ENCODE measurements around the gene SLX1B. TPM values are rescaled to one million over a fixed set of nuclear protein-coding genes. Genes with fewer than 3 reads are reported as not detected.
"Not testable (repeated sequence)": the region's sequence is repeated elsewhere in the genome, so short reads cannot be mapped to it uniquely, and the experiment has no call there.

The SLX1B gene
- total RNA-seq, 1 donor from 2014 or later = 41.5 TPM

- H3K36me3 Mint-ChIP-seq (ENCODE audit: insufficient read depth); H3K4me1 Mint-ChIP-seq (ENCODE audit: low read depth); DNase-seq (ENCODE audit: low spot score, unreplicated experiment); H3K9me3 Mint-ChIP-seq (ENCODE audit: low read depth); H3K27me3 Mint-ChIP-seq; H3K27ac Mint-ChIP-seq; H3K4me3 Mint-ChIP-seq (ENCODE audit: low read depth): not testable (repeated sequence)
These were observed 15.3 kb downstream of the SLX1B start for GRCh38 chr16:29469660-29470059.

GRCh38 chr16:29472065-29472464 is 17.7 kb downstream of the SLX1B start:
- not testable (repeated sequence) for H3K27me3 Mint-ChIP-seq; H3K4me1 Mint-ChIP-seq (ENCODE audit: low read depth); H3K4me3 Mint-ChIP-seq (ENCODE audit: low read depth); H3K27ac Mint-ChIP-seq; H3K36me3 Mint-ChIP-seq (ENCODE audit: insufficient read depth); H3K9me3 Mint-ChIP-seq (ENCODE audit: low read depth); DNase-seq (ENCODE audit: low spot score, unreplicated experiment)

- H3K4me1 Mint-ChIP-seq (ENCODE audit: low read depth); H3K9me3 Mint-ChIP-seq (ENCODE audit: low read depth); H3K36me3 Mint-ChIP-seq (ENCODE audit: insufficient read depth); H3K27me3 Mint-ChIP-seq; H3K4me3 Mint-ChIP-seq (ENCODE audit: low read depth); DNase-seq (ENCODE audit: low spot score, unreplicated experiment); H3K27ac Mint-ChIP-seq: not testable (repeated sequence)
These were observed 27.9 kb downstream of the SLX1B start for GRCh38 chr16:29482276-29482675.

- not testable (repeated sequence) for H3K4me1 Mint-ChIP-seq (ENCODE audit: low read depth); H3K4me3 Mint-ChIP-seq (ENCODE audit: low read depth); H3K27ac Mint-ChIP-seq; H3K9me3 Mint-ChIP-seq (ENCODE audit: low read depth); H3K27me3 Mint-ChIP-seq; DNase-seq (ENCODE audit: low spot score, unreplicated experiment); H3K36me3 Mint-ChIP-seq (ENCODE audit: insufficient read depth)
These were observed 52.0 kb downstream of the SLX1B start, which contains the start of gene NPIPB12 for GRCh38 chr16:29506308-29506707. Gene NPIPB12 (minus strand): TSS chr16:29506408.

Other genes starting within 250 kb of the SLX1B start
- 2.4 and 2.5 TPM in 2 replicates for gene NPIPB11, start 47.8 kb upstream of the SLX1B start, total RNA-seq
- gene BOLA2, start 182 bp upstream of the SLX1B start, total RNA-seq = 7.4 and 7.8 TPM in 2 replicates
- gene SULT1A4, start 5.4 kb downstream of the SLX1B start, total RNA-seq = 3.3 and 3.7 TPM in 2 replicates
- 79.8 and 87.7 TPM in 2 replicates for gene NPIPB12, start 51.9 kb downstream of the SLX1B start, total RNA-seq
- 0.19 and 0.20 TPM in 2 replicates for gene SPN, start 208.7 kb downstream of the SLX1B start, total RNA-seq
- 106 and 115 TPM in 2 replicates for gene QPRT, start 224.6 kb downstream of the SLX1B start, total RNA-seq